ENCODE results near the gene OR2W3. TPM values are rescaled to one million over a fixed set of nuclear protein-coding genes. Genes with fewer than 3 reads are reported as not detected.

Gene OR2W3
- total RNA-seq, 2 donors from 2014 or later: 0.29 to 1.6 TPM

GRCh38 chr1:247905181-247905580, 9.8 kb downstream of the OR2W3 start:
- TF ChIP-seq CTCF (conservative IDR thresholded peaks at IDR 0.05): no peak
- WGBS, 2 experiments (ENCODE audit: insufficient coverage in 1 of 2, insufficient read length in 1 of 2): 80 to 88% methylated on average over 4 to 13 of the region's 13 CpGs
- peaks cover 5% of the 10 kb centered on the region for H3K36me3 Mint-ChIP-seq (ENCODE audit: low read depth)
- H3K27me3 ChIP-seq (ENCODE audit: control insufficient read depth, insufficient read depth, low read length, poor library complexity, severe bottlenecking): no peaks in the 10 kb centered on the region
- H3K27me3 Mint-ChIP-seq (ENCODE audit: insufficient read depth): no peaks in the 10 kb centered on the region
- H3K9me3 Mint-ChIP-seq: peaks cover 75% of the 10 kb centered on the region
- no peak overlapping the region for H3K27ac Mint-ChIP-seq
- no peak overlapping the region for H3K9ac ChIP-seq (ENCODE audit: extremely low read depth, low read length, poor library complexity, severe bottlenecking)
- no peaks in the 10 kb centered on the region for H3K4me1 ChIP-seq (ENCODE audit: control insufficient read depth, insufficient read depth, low read length)
- no peaks in the 10 kb centered on the region for H3K36me3 ChIP-seq (ENCODE audit: control insufficient read depth, insufficient read depth, low read length)
- H3K4me3 ChIP-seq (ENCODE audit: low read length): no peak overlapping the region
- H3K27ac ChIP-seq (ENCODE audit: low read depth, low read length): no peak overlapping the region
- DNase-seq: no peak
- H3K9me3 ChIP-seq (ENCODE audit: control insufficient read depth, low read length): peaks cover 54% of the 10 kb centered on the region
- no peaks in the 10 kb centered on the region for H3K4me1 Mint-ChIP-seq
- no peak overlapping the region for H3K4me3 Mint-ChIP-seq

GRCh38 chr1:247905910-247906503, 10.6 kb downstream of the OR2W3 start:
- no peaks in the 10 kb centered on the region for H3K27me3 ChIP-seq (ENCODE audit: control insufficient read depth, insufficient read depth, low read length, poor library complexity, severe bottlenecking)
- TF ChIP-seq CTCF (conservative IDR thresholded peaks at IDR 0.05): no peak
- no peak overlapping the region for H3K4me3 Mint-ChIP-seq
- 61 to 90% methylated on average over 2 to 9 of the region's 9 CpGs for WGBS, 2 experiments (ENCODE audit: insufficient coverage in 1 of 2, insufficient read length in 1 of 2)
- DNase-seq: no peak
- peaks cover 5% of the 10 kb centered on the region for H3K36me3 Mint-ChIP-seq (ENCODE audit: low read depth)
- no peaks in the 10 kb centered on the region for H3K4me1 Mint-ChIP-seq
- no peaks in the 10 kb centered on the region for H3K27me3 Mint-ChIP-seq (ENCODE audit: insufficient read depth)
- H3K27ac Mint-ChIP-seq: no peak overlapping the region
- peaks cover 58% of the 10 kb centered on the region for H3K9me3 ChIP-seq (ENCODE audit: control insufficient read depth, low read length)
- H3K36me3 ChIP-seq (ENCODE audit: control insufficient read depth, insufficient read depth, low read length): no peaks in the 10 kb centered on the region
- H3K27ac ChIP-seq (ENCODE audit: low read depth, low read length): no peak overlapping the region
- no peak overlapping the region for H3K4me3 ChIP-seq (ENCODE audit: low read length)
- H3K9ac ChIP-seq (ENCODE audit: extremely low read depth, low read length, poor library complexity, severe bottlenecking): no peak overlapping the region
- H3K9me3 Mint-ChIP-seq: peaks cover 77% of the 10 kb centered on the region
- no peaks in the 10 kb centered on the region for H3K4me1 ChIP-seq (ENCODE audit: control insufficient read depth, insufficient read depth, low read length)

GRCh38 chr1:247906504-247907047, 11.2 kb downstream of the OR2W3 start:
- H3K4me3 Mint-ChIP-seq: no peak overlapping the region
- H3K36me3 Mint-ChIP-seq (ENCODE audit: low read depth): peaks cover 5% of the 10 kb centered on the region
- no peaks in the 10 kb centered on the region for H3K4me1 Mint-ChIP-seq
- Histone ChIP-seq H3K27me3 (ENCODE audit: control insufficient read depth, insufficient read depth, low read length, poor library complexity, severe bottlenecking) (no peaks in the 10 kb centered on the region), H3K4me1 (ENCODE audit: control insufficient read depth, insufficient read depth, low read length) (no peaks in the 10 kb centered on the region), H3K27ac (ENCODE audit: low read depth, low read length) (no peak overlapping the region), H3K9me3 (ENCODE audit: control insufficient read depth, low read length) (peaks cover 59% of the 10 kb centered on the region), H3K9ac (ENCODE audit: extremely low read depth, low read length, poor library complexity, severe bottlenecking) (no peak overlapping the region), H3K36me3 (ENCODE audit: control insufficient read depth, insufficient read depth, low read length) (no peaks in the 10 kb centered on the region), H3K4me3 (ENCODE audit: low read length) (no peak overlapping the region)
- H3K27me3 Mint-ChIP-seq (ENCODE audit: insufficient read depth): no peaks in the 10 kb centered on the region
- H3K27ac Mint-ChIP-seq: no peak overlapping the region
- DNase-seq: no peak
- WGBS, 2 experiments (ENCODE audit: insufficient coverage in 1 of 2, insufficient read length in 1 of 2): 64 to 88% methylated on average over 2 to 7 of the region's 7 CpGs
- H3K9me3 Mint-ChIP-seq: peaks cover 81% of the 10 kb centered on the region
- no peak for TF ChIP-seq CTCF (conservative IDR thresholded peaks at IDR 0.05)

All from endodermal cell (in vitro differentiated cells).